Purkinje cell (primary cell): ENCODE results near the gene GCNT1. TPM values are rescaled to one million over a fixed set of nuclear protein-coding genes. Genes with fewer than 3 reads are reported as not detected.

Experiments used
- polyA plus RNA-seq: library from polyadenylated mRNA; unstranded; fragments of >200 nt; fragmentation: Nextera tagmentation; gene quantifications from 2 replicates; pipeline ENCODE4 v1.2.1, GENCODE V29; 2014

Gene GCNT1
- 0.66 TPM in 1 of 2 replicates, not detected in the other for polyA plus RNA-seq

DNA sequence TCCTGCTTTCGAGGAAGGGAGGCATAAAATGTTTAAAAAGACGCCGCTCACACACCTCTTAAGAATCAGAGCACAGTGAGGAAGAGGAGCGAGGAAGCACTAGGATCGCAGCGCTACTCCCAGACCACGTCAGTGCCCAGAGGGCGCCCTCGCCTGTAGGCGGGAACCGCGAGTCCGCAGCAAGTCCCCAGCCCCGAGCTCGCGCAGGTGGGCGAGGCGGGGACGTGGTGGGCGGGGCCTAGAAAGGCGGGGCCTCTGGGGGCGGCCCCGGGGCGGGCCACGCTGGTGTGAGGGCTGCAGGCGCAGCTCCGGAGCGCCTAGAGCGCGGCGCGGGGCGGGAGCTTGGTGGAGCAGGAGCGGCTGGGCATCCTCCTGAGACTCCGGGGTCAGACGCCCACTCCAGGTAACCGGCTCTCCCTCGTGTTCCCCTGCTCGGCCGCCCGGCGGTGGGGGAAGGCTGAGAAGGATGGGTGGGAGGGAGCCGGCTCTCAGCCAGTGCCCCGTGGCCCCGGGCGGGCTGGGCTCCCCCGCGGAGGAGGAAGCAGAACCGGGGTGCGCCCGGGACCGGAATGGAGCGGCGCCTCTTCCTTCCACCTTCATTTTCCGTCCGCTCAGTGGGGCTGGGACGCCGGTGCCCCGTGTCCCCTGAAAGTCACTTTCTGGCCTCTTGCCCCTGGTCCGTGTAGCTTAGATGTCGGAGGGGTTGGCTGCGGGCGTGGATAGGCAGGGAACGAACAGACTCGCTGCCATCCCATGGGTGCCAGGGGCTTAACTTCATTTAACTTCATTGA is at the start of gene GCNT1:
TSS of gene GCNT1 (plus strand) at position 280 of the 791 bp plus-strand sequence. CDS start 43,200 bp downstream, outside the sequence.

Other genes starting within 250 kb of the GCNT1 start
- 31.3 and 42.3 TPM in 2 replicates for gene RFK, start 64.8 kb upstream of the GCNT1 start, polyA plus RNA-seq